Panc1 (cell line): ENCODE data around the gene CCNQ. TPM values are rescaled to one million over a fixed set of nuclear protein-coding genes. Genes with fewer than 3 reads are reported as not detected.

Source experiments
- ATAC-seq: fragments of 200-7000 bp; cut with Tn5 transposase; 2 replicates; pipeline ENCODE4 v1.9.1; 2020; ENCODE audit warnings: mild to moderate bottlenecking, moderate library complexity
- BruUV-seq: library from RNA; stranded (reverse); fragments of 400-500 nt; replicated peaks from 2 replicates; lab custom pipeline; 2021; lab: Mats Ljungman, UMichigan
- CTCF ChIA-PET: fragments of 300-600 bp; sonication (Branson Sonifier 250); formaldehyde crosslinking; loops from one replicate; lab custom pipeline; 2022; ENCODE audit warnings: antibody characterized with exemption; lab: Charles Lee
- POLR2A ChIA-PET: fragments of 300-600 bp; sonication (Branson Sonifier 250); formaldehyde crosslinking; loops from one replicate; lab custom pipeline; 2022; ENCODE audit warnings: antibody characterized with exemption; lab: Charles Lee
- DNase-seq: peaks from one replicate; pipeline ENCODE4 v3.0.0-alpha.2; 2010; ENCODE audit warnings: low read depth, low spot score
- H3K27ac ChIP-seq: 2 replicates; pipeline ENCODE4 v1.5.1; 2011; ENCODE audit warnings: mild to moderate bottlenecking, low read length, inconsistent platforms
- H3K27me3 ChIP-seq: fragments of 200-500 bp; sonication (Bioruptor generic); 2 replicates; pipeline ENCODE4 v1.6.0; 2014; ENCODE audit warnings: low read length, inconsistent platforms; ENCODE audit not compliant: control insufficient read depth, insufficient read depth
- H3K36me3 ChIP-seq: fragments of 200-500 bp; sonication (Bioruptor generic); 2 replicates; pipeline ENCODE4 v1.5.1; 2014; ENCODE audit warnings: inconsistent platforms, mild to moderate bottlenecking, low read length, moderate library complexity; ENCODE audit not compliant: control insufficient read depth, insufficient read depth
- H3K4me1 ChIP-seq: 2 replicates; pipeline ENCODE4 v1.5.1; 2011; ENCODE audit warnings: inconsistent platforms, mild to moderate bottlenecking, low read length, moderate library complexity; ENCODE audit not compliant: control insufficient read depth, insufficient read depth
- H3K4me3 ChIP-seq, 2 experiments: 2 replicates each; pipeline ENCODE4 v1.5.1; 2011 to 2012; ENCODE audit warnings: low read depth in 2 of 2, low read length in 2 of 2, mild to moderate bottlenecking in 2 of 2, inconsistent platforms in 1 of 2, moderate library complexity in 1 of 2
- H3K9me3 ChIP-seq: fragments of 200-500 bp; sonication (Bioruptor generic); 2 replicates; pipeline ENCODE4 v1.5.1; 2014; ENCODE audit warnings: low read depth, mild to moderate bottlenecking, inconsistent platforms, low read length, moderate library complexity; ENCODE audit not compliant: control insufficient read depth, insufficient read depth
- POLR2AphosphoS5 ChIP-seq: IDR thresholded peaks from 2 replicates; pipeline ENCODE4 v1.6.1; 2012; ENCODE audit warnings: mild to moderate bottlenecking, low read depth, low read length, moderate library complexity
- SIN3A ChIP-seq: IDR thresholded peaks from 2 replicates; pipeline ENCODE4 v1.6.1; 2012; ENCODE audit warnings: low read depth, mild to moderate bottlenecking, low read length, moderate library complexity, borderline replicate concordance; ENCODE audit not compliant: insufficient read depth
- TCF7L2 ChIP-seq: IDR thresholded peaks from 2 replicates; pipeline ENCODE4 v1.6.1; 2011; ENCODE audit warnings: mild to moderate bottlenecking, low read depth, low read length, inconsistent platforms
- in situ Hi-C: cut with HindIII; loops from 2 replicates; pipeline ENCODE4 v1.10.0; 2016; ENCODE audit warnings: low sequenced_read_pairs, low pct_unique_long_range_greater_than_20kb
- intact Hi-C: fragments of 100-400 bp; cut with micrococcal nuclease; formaldehyde crosslinking; loops from one replicate; pipeline ENCODE4 v1.10.0; 2022; ENCODE audit not compliant: unreplicated experiment
- total RNA-seq: library from RNA; stranded (reverse); gene quantifications from one replicate; pipeline ENCODE4 v1.2.1, GENCODE V29; 2021; ENCODE audit not compliant: unreplicated experiment
- TF ChIP-seq, protein P1 (sequence below): fragments of 450-650 bp; IDR thresholded peaks from 2 replicates; pipeline ENCODE4 v1.5.1; 2017; ENCODE audit warnings: mild to moderate bottlenecking
- TF ChIP-seq, protein P2 (sequence below), 2 experiments: IDR thresholded peaks; 2 replicates each; pipeline ENCODE4 v1.6.1; 2011 to 2012; ENCODE audit warnings: low read depth in 2 of 2, control low read depth in 1 of 2, low read length in 1 of 2, mild to moderate bottlenecking in 1 of 2, moderate library complexity in 1 of 2; ENCODE audit not compliant: insufficient read depth in 1 of 2

CCNQ gene
- total RNA-seq, 1 experiment from 2014 or later: 42.1 TPM

DNA sequence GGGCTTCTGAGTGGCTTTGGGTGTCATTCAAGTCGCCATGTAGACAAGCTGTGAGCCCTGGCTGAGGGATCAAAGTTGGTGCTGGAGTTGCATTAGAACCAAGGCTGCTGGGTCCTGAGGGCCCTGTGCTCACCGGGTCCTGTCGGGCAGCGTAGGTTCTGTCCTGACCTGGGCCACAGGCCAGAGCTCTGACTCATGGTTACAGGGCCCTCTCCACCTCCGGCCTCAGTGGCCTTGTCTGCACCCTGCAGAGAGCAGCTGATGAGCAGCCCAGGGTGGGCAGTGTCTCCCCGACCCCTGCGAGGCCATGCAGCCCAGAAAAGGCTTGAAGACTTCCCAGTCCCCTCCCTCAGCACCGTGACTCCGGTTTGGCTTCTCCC is 59.0 kb downstream of the CCNQ start:
- POLR2A ChIA-PET: no interaction called here
- 0 out of 2 replicates have a peak, but pooled peaks have one; percentile 19 for ATAC-seq

DNA sequence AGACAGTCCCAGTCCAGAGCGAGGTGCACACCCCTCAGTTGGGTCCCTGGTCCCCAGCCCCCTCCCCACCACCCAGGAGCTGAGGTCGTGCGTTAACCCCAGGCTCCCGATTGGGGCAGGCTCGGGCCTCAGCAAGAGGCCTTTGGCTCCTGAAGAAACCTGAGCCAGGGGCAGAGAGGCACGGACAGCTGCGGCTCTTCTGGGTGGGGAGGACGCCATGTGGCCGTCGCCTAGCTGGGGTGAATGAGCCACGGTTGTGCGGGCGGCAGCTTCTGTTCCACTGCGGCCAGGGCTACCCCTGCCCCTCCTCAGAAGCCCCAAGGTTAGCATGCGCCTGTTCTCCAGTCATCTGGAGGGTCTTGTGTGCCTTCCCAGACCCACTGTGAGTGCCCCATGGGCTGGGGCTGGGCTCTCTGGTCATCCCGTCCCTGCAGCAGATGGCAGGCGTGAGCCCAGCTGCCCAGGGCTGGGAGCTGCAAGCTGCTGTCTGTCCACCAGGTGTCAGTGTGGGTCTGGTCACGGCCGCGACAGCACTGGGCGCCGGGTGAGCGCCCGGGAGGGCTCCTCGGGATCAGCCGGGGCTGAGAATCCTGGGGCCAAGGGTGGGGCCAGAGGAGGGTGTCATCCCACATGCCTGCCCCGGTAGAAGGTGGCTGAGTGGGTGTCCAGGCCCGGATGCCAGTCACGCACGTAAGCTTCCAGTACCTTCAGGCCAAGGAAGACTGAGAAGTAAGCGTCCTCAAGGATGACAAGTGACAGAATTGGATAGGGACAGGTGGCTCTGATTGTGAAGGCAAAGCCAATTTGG is 59.6 kb downstream of the CCNQ start:
- H3K36me3 ChIP-seq: no peaks in the 10 kb centered on the region
- POLR2A ChIA-PET: no interaction called here
- in situ Hi-C loops (no loop called here), intact Hi-C loops (loop anchor here (5.0 kb wide), 1 partner anchor 108 kb away; the partner anchor contains the start of gene DUSP9)
- ATAC-seq: peak; percentile 94
- TF ChIP-seq SIN3A (no peak), POLR2AphosphoS5 (no peak), TCF7L2 (no peak)
- TF ChIP-seq, protein P1, sequence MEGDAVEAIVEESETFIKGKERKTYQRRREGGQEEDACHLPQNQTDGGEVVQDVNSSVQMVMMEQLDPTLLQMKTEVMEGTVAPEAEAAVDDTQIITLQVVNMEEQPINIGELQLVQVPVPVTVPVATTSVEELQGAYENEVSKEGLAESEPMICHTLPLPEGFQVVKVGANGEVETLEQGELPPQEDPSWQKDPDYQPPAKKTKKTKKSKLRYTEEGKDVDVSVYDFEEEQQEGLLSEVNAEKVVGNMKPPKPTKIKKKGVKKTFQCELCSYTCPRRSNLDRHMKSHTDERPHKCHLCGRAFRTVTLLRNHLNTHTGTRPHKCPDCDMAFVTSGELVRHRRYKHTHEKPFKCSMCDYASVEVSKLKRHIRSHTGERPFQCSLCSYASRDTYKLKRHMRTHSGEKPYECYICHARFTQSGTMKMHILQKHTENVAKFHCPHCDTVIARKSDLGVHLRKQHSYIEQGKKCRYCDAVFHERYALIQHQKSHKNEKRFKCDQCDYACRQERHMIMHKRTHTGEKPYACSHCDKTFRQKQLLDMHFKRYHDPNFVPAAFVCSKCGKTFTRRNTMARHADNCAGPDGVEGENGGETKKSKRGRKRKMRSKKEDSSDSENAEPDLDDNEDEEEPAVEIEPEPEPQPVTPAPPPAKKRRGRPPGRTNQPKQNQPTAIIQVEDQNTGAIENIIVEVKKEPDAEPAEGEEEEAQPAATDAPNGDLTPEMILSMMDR: no peak
- TF ChIP-seq, protein P2, sequence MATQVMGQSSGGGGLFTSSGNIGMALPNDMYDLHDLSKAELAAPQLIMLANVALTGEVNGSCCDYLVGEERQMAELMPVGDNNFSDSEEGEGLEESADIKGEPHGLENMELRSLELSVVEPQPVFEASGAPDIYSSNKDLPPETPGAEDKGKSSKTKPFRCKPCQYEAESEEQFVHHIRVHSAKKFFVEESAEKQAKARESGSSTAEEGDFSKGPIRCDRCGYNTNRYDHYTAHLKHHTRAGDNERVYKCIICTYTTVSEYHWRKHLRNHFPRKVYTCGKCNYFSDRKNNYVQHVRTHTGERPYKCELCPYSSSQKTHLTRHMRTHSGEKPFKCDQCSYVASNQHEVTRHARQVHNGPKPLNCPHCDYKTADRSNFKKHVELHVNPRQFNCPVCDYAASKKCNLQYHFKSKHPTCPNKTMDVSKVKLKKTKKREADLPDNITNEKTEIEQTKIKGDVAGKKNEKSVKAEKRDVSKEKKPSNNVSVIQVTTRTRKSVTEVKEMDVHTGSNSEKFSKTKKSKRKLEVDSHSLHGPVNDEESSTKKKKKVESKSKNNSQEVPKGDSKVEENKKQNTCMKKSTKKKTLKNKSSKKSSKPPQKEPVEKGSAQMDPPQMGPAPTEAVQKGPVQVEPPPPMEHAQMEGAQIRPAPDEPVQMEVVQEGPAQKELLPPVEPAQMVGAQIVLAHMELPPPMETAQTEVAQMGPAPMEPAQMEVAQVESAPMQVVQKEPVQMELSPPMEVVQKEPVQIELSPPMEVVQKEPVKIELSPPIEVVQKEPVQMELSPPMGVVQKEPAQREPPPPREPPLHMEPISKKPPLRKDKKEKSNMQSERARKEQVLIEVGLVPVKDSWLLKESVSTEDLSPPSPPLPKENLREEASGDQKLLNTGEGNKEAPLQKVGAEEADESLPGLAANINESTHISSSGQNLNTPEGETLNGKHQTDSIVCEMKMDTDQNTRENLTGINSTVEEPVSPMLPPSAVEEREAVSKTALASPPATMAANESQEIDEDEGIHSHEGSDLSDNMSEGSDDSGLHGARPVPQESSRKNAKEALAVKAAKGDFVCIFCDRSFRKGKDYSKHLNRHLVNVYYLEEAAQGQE (IDR thresholded peaks at IDR 0.05; ENCODE audit: insufficient read depth in 1 of 2, low read depth in 2 of 2, low read length in 1 of 2): 0 out of 4 replicates have a peak, but pooled peaks of 1 of the 2 experiments have one; percentile 30
- BruUV-seq: no TSS peak
- CTCF ChIA-PET: interaction anchor here (0.6 to 1.4 kb wide), 13 partner anchors 8 to 507 kb away, joined by 3 to 21 read pairs (median 3); no protein-coding TSS in a partner anchor
- no peak overlapping the region for H3K4me3 ChIP-seq
- H3K27ac ChIP-seq: no peak overlapping the region
- H3K27me3 ChIP-seq: no peaks in the 10 kb centered on the region
- DNase-seq: peak; percentile 28
- H3K4me1 ChIP-seq: no peaks in the 10 kb centered on the region; the same call in 1 of the 2 replicates
- H3K9me3 ChIP-seq: no peaks in the 10 kb centered on the region

More for the DNA sequence above, 59.0 kb downstream of the CCNQ start:
- intact Hi-C loops (loop anchor here (5.0 kb wide), 2 partner anchors 107 to 122 kb away; partner anchors contain the start of gene DUSP9), in situ Hi-C loops (no loop called here)
- BruUV-seq: no TSS peak
- H3K27me3 ChIP-seq: no peaks in the 10 kb centered on the region
- DNase-seq: no peak
- no peak overlapping the region for H3K4me3 ChIP-seq
- TF ChIP-seq, protein P2 (IDR thresholded peaks at IDR 0.05; ENCODE audit: insufficient read depth in 1 of 2, low read depth in 2 of 2, low read length in 1 of 2): no peak
- TF ChIP-seq, protein P1: no peak
- TF ChIP-seq POLR2AphosphoS5: no peak
- H3K4me1 ChIP-seq: no peaks in the 10 kb centered on the region; the same call in 1 of the 2 replicates
- H3K36me3 ChIP-seq: no peaks in the 10 kb centered on the region
- no peak overlapping the region for H3K27ac ChIP-seq
- CTCF ChIA-PET: interaction anchor here (0.8 to 1.4 kb wide), 7 partner anchors 8 to 507 kb away, joined by 3 to 21 read pairs (median 3); no protein-coding TSS in a partner anchor
- H3K9me3 ChIP-seq: no peaks in the 10 kb centered on the region
